HEK293 (cell line): ENCODE data around the gene C19orf73.

Source experiments
- CTCF ChIP-seq: fragments of 450-650 bp; formaldehyde crosslinking; IDR thresholded peaks from 2 replicates; pipeline ENCODE4 v1.5.1; 2016; ENCODE audit warnings: missing biosample characterization, missing genetic modification characterization
- KLF1 ChIP-seq: fragments of 450-650 bp; formaldehyde crosslinking; IDR thresholded peaks from 2 replicates; pipeline ENCODE4 v1.5.1; 2016; ENCODE audit warnings: missing biosample characterization, missing genetic modification characterization
- KLF9 ChIP-seq: fragments of 450-650 bp; formaldehyde crosslinking; IDR thresholded peaks from 2 replicates; pipeline ENCODE4 v1.5.1; 2016; ENCODE audit warnings: missing biosample characterization, missing genetic modification characterization, low read depth
- REST ChIP-seq: fragments of 450-650 bp; formaldehyde crosslinking; IDR thresholded peaks from 2 replicates; pipeline ENCODE4 v1.5.1; 2016; ENCODE audit warnings: missing biosample characterization, missing genetic modification characterization
- TCF7L2 ChIP-seq: IDR thresholded peaks from 2 replicates; pipeline ENCODE4 v1.6.1; 2011; ENCODE audit warnings: low read depth, mild to moderate bottlenecking, inconsistent platforms, low read length, moderate library complexity, borderline replicate concordance
- TSHZ1 ChIP-seq: fragments of 450-650 bp; formaldehyde crosslinking; IDR thresholded peaks from 2 replicates; pipeline ENCODE4 v1.5.1; 2016; ENCODE audit warnings: missing biosample characterization, missing genetic modification characterization, borderline replicate concordance
- ZFP3 ChIP-seq: fragments of 450-650 bp; formaldehyde crosslinking; IDR thresholded peaks from 2 replicates; pipeline ENCODE4 v1.5.1; 2016; ENCODE audit warnings: low read depth, missing biosample characterization, missing genetic modification characterization
- ZNF274 ChIP-seq, 2 experiments: fragments of 200-500 bp in 1 of 2; fragments of 450-650 bp in 1 of 2; sonication (Bioruptor generic) in 1 of 2; formaldehyde crosslinking in 1 of 2; IDR thresholded peaks; 2 replicates each; pipeline versions ENCODE4 v1.5.1 to v1.6.1; 2014 to 2016; ENCODE audit warnings: borderline replicate concordance in 1 of 2, inconsistent platforms in 1 of 2, low read length in 1 of 2, missing biosample characterization in 1 of 2, missing genetic modification characterization in 1 of 2
- ZNF366 ChIP-seq: fragments of 450-650 bp; formaldehyde crosslinking; conservative IDR thresholded peaks from 2 replicates; pipeline ENCODE4 v1.5.1; 2016; ENCODE audit warnings: missing biosample characterization, missing genetic modification characterization
- ZNF398 ChIP-seq: fragments of 450-650 bp; formaldehyde crosslinking; IDR thresholded peaks from 2 replicates; pipeline ENCODE4 v1.5.1; 2017; ENCODE audit warnings: missing biosample characterization, missing genetic modification characterization
- ZNF404 ChIP-seq: fragments of 450-650 bp; formaldehyde crosslinking; IDR thresholded peaks from 2 replicates; pipeline ENCODE4 v1.5.1; 2017; ENCODE audit warnings: missing biosample characterization, missing genetic modification characterization
- TF ChIP-seq, protein P1 (sequence below): fragments of 450-650 bp; formaldehyde crosslinking; IDR thresholded peaks from 2 replicates; pipeline ENCODE4 v1.5.1; 2017; ENCODE audit warnings: missing biosample characterization, missing genetic modification characterization
- TF ChIP-seq, protein P2 (sequence below): fragments of 450-650 bp; formaldehyde crosslinking; IDR thresholded peaks from 2 replicates; pipeline ENCODE4 v1.5.1; 2016; ENCODE audit warnings: missing biosample characterization, missing genetic modification characterization
- TF ChIP-seq, protein P3 (sequence below): fragments of 450-650 bp; formaldehyde crosslinking; IDR thresholded peaks from 2 replicates; pipeline ENCODE4 v1.5.1; 2016; ENCODE audit warnings: missing biosample characterization, missing genetic modification characterization

DNA sequence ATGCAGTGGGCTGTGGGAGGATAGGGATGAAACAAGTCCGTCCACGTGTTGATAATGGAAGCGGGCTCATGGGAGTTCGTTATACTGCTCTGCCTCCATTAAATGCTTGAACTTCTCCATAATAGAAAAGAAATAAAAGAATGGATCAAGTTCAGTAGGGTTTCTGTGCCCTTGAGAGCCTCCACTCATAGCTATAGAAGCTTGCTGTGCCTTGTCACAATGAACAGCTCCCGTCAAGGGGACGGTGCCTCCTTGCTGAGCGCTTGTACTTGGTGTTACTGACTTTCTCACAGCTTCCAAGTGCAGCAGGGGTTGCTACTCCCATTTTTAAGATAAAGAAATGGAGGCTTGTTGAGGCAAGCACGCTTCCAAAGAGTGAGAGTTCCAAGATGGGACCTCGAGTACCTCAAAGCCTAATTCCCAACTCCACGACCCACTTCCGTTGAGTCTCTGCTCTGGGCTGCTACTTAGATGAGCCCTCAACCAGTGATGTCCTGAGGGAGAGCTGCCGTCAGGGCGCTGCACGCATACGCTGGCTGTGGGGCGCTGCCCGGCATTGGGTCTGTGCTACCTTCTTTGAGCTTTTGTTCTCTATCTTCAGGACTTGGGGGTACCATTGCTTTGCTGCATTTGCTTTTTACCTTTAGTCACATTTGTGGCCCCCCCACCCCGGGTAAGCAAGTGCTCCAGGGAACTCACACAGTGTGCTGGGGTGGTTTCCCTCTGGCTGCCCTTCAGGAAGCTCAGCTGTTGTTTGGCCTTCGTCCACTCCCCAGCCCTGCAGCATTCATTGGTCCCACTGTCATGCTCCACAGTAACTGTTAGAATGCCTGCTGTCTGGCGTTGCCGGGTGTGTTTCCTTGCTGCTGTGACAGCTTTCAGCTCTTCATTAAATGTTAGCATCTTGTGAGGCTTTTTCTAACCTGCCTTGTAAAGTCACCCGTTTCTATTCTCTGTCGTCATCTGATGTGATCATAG lies 24.1 kb downstream of the C19orf73 start:
- TF ChIP-seq ZNF398 (tag by site-specific recombination): no peak
- TF ChIP-seq, protein P1, sequence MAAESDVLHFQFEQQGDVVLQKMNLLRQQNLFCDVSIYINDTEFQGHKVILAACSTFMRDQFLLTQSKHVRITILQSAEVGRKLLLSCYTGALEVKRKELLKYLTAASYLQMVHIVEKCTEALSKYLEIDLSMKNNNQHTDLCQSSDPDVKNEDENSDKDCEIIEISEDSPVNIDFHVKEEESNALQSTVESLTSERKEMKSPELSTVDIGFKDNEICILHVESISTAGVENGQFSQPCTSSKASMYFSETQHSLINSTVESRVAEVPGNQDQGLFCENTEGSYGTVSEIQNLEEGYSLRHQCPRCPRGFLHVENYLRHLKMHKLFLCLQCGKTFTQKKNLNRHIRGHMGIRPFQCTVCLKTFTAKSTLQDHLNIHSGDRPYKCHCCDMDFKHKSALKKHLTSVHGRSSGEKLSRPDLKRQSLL: no peak
- TF ChIP-seq ZNF404: no peak
- TF ChIP-seq, protein P2, sequence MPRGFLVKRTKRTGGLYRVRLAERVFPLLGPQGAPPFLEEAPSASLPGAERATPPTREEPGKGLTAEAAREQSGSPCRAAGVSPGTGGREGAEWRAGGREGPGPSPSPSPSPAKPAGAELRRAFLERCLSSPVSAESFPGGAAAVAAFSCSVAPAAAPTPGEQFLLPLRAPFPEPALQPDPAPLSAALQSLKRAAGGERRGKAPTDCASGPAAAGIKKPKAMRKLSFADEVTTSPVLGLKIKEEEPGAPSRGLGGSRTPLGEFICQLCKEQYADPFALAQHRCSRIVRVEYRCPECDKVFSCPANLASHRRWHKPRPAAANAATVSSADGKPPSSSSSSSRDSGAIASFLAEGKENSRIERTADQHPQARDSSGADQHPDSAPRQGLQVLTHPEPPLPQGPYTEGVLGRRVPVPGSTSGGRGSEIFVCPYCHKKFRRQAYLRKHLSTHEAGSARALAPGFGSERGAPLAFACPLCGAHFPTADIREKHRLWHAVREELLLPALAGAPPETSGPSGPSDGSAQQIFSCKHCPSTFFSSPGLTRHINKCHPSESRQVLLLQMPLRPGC (tag by site-specific recombination): no peak
- TF ChIP-seq, protein P3, sequence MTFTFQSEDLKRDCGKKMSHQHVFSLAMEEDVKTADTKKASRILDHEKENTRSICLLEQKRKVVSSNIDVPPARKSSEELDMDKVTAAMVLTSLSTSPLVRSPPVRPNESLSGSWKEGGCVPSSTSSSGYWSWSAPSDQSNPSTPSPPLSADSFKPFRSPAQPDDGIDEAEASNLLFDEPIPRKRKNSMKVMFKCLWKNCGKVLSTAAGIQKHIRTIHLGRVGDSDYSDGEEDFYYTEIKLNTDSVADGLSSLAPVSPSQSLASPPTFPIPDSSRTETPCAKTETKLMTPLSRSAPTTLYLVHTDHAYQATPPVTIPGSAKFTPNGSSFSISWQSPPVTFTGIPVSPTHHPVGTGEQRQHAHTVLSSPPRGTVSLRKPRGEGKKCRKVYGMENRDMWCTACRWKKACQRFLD (tag by site-specific recombination): no peak
- no peak for TF ChIP-seq CTCF (tag by site-specific recombination)
- TF ChIP-seq TSHZ1 (tag by site-specific recombination): no peak
- no peak for TF ChIP-seq REST
- TF ChIP-seq KLF9 (tag by site-specific recombination): no peak
- no peak for TF ChIP-seq ZNF274 (IDR thresholded peaks at IDR 0.05; ENCODE audit: low read length)
- TF ChIP-seq ZNF274 (tag by site-specific recombination; IDR thresholded peaks at IDR 0.05; ENCODE audit: borderline replicate concordance): no peak
- TF ChIP-seq KLF1: no peak
- TF ChIP-seq ZFP3 (tag by site-specific recombination): no peak
- TF ChIP-seq ZNF366 (tag by site-specific recombination): no peak
- no peak for TF ChIP-seq TCF7L2
